Measurements from ENCODE around the gene VWA3A.

DNA sequence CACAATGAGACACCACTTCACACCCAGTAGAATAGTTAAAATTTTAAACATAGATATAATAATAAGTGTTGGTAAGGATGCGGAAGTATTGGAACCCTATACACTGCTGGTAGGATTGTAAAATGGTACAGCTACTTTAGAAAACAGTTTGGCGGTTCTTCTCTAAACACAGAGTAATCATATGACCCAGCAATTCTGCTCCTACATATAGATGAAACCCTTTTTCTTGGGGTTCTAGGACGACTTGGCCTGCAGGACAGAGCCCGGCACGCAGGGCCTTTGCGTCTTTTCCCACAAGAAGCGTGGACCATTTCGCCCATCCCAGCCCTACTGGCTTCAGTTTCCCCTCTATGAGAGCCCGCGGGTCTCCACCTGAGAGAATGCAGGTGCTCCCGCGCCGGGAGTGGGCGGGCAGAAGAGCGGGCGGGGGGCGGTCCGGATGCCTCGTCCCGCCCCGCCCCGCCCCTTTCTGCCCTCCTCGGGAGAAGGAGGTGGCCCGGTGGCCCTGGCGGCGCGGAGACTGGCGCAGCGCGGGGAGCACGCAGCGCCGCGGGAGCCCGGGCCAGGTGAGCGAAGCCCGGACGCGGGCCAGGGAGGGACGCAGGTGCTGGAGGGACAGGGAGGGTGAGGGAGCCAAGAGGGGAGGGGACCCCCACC, 69.8 kb downstream of the VWA3A start, which contains the start of gene SDR42E2:
- TF ChIP-seq ZNF384 (IDR thresholded peaks at IDR 0.05) (no peak), FOXM1 (IDR thresholded peaks at IDR 0.05; ENCODE audit: borderline replicate concordance) (no peak), ARNT (IDR thresholded peaks at IDR 0.05) (no peak), BHLHE40 (IDR thresholded peaks at IDR 0.05; ENCODE audit: borderline replicate concordance) (no peak), ELF4 (IDR thresholded peaks at IDR 0.05) (no peak), SP1 (IDR thresholded peaks at IDR 0.05) (no peak), CTBP1 (IDR thresholded peaks at IDR 0.05; ENCODE audit: borderline replicate concordance) (no peak), NFRKB (IDR thresholded peaks at IDR 0.05) (no peak), HDGF (IDR thresholded peaks at IDR 0.05; ENCODE audit: borderline replicate concordance) (no peak), TARDBP (IDR thresholded peaks at IDR 0.05) (no peak)
